Ramos (cell line): ENCODE results near the gene CACNB4.
"Not testable (repeated sequence)": the region's sequence is repeated elsewhere in the genome, so short reads cannot be mapped to it uniquely, and the experiment has no call there.

Experiments
- in situ Hi-C: fragments of 300-500 bp; cut with MboI; formaldehyde crosslinking; loops from one replicate; pipeline ENCODE4 v1.14.3; 2022; ENCODE audit warnings: low sequenced_read_pairs; ENCODE audit not compliant: unreplicated experiment

Gene CACNB4

GRCh38 chr2:152028182-152028862, 70.5 kb downstream of the CACNB4 start:
- in situ Hi-C loops = no loop called here

GRCh38 chr2:152025678-152026287, 73.1 kb downstream of the CACNB4 start:
- in situ Hi-C loops = no loop called here

GRCh38 chr2:152024477-152024876, 74.4 kb downstream of the CACNB4 start:
- in situ Hi-C loops = no loop called here

GRCh38 chr2:152022090-152022489, 76.8 kb downstream of the CACNB4 start:
- in situ Hi-C loops = no loop called here

- in situ Hi-C loops = not testable (repeated sequence)
Measured at GRCh38 chr2:152021001-152021400, 77.8 kb downstream of the CACNB4 start.

- in situ Hi-C loops = no loop called here
Measured at GRCh38 chr2:152019732-152020131, 79.1 kb downstream of the CACNB4 start.

GRCh38 chr2:152016181-152017120, 82.4 kb downstream of the CACNB4 start:
- in situ Hi-C loops = no loop called here

- in situ Hi-C loops = no loop called here
Measured at GRCh38 chr2:152015552-152015951, 83.3 kb downstream of the CACNB4 start.

GRCh38 chr2:152012697-152013096, 86.1 kb downstream of the CACNB4 start:
- in situ Hi-C loops = no loop called here

- in situ Hi-C loops = no loop called here
Measured at GRCh38 chr2:152011724-152012123, 87.1 kb downstream of the CACNB4 start.

- in situ Hi-C loops = no loop called here
Measured at GRCh38 chr2:152005607-152006006, 93.2 kb downstream of the CACNB4 start.

- in situ Hi-C loops = not testable (repeated sequence)
Measured at GRCh38 chr2:152003283-152003682, 95.6 kb downstream of the CACNB4 start.

GRCh38 chr2:151999053-151999452, 99.8 kb downstream of the CACNB4 start:
- in situ Hi-C loops = no loop called here

GRCh38 chr2:151996243-151997003, 102.4 kb downstream of the CACNB4 start:
- in situ Hi-C loops = no loop called here

- in situ Hi-C loops = no loop called here
Measured at GRCh38 chr2:151995161-151995557, 103.7 kb downstream of the CACNB4 start.

GRCh38 chr2:151994178-151994577, 104.7 kb downstream of the CACNB4 start:
- in situ Hi-C loops = not testable (repeated sequence)

GRCh38 chr2:151991010-151991409, 107.8 kb downstream of the CACNB4 start:
- in situ Hi-C loops = no loop called here

- in situ Hi-C loops = no loop called here
Measured at GRCh38 chr2:151989378-151989777, 109.5 kb downstream of the CACNB4 start.

- in situ Hi-C loops = no loop called here
Measured at GRCh38 chr2:151987484-151987883, 111.4 kb downstream of the CACNB4 start.

- in situ Hi-C loops = no loop called here
Measured at GRCh38 chr2:151984424-151985083, 114.3 kb downstream of the CACNB4 start.
